HG03432 (cell line): Measurements from ENCODE around the gene PARS2.
"Not testable (repeated sequence)": the region's sequence is repeated elsewhere in the genome, so short reads cannot be mapped to it uniquely, and the experiment has no call there.

ENCODE experiments used
- ATAC-seq: cut with Tn5 transposase; IDR thresholded peaks from one replicate; pipeline ENCODE4 v1.9.1; 2021; ENCODE audit warnings: mild to moderate bottlenecking, moderate library complexity; ENCODE audit not compliant: unreplicated experiment

PARS2 gene

GRCh38 chr1:54775828-54776721 is 11.8 kb upstream of the PARS2 start:
- not testable (repeated sequence) for ATAC-seq

GRCh38 chr1:54774820-54775498 is 10.6 kb upstream of the PARS2 start:
- ATAC-seq = no peak

GRCh38 chr1:54772951-54773350 is 8.6 kb upstream of the PARS2 start:
- no peak for ATAC-seq

GRCh38 chr1:54768093-54768492 is 3.8 kb upstream of the PARS2 start:
- no peak for ATAC-seq

GRCh38 chr1:54767526-54767925 is 3.2 kb upstream of the PARS2 start:
- no peak for ATAC-seq

GRCh38 chr1:54766726-54767125 is 2.4 kb upstream of the PARS2 start:
- no peak for ATAC-seq

DNA sequence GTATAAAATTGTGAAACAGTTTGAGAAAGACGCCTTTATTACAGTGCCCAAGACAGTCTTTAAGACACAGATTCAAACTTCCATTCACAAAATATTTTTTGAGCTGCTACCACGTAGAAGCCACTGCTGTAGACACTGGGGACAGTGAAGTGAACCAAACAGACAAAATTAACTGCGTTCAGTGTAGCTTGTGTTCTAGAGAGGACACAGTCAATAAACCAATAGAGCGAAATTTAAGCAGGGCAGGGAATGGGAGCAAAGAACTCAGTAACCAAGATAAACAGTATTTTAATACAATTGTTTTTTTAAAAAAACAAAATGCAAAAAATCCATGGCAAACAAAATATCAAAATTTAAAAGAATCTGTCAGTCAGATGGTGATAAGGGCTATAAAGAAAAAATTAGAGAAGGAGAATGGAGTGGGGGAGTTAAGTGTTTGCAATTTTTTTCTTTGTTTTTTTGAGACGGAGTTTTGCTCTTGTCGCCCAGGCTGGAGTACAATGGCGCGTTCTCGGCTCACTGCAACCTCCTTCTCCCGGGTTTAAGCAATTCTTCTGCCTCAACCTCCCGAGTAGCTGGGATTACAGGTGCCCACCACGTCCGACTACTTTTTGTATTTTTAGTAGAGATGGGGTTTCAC is 719 bp upstream of the PARS2 start:
- ATAC-seq = peak; percentile 9

DNA sequence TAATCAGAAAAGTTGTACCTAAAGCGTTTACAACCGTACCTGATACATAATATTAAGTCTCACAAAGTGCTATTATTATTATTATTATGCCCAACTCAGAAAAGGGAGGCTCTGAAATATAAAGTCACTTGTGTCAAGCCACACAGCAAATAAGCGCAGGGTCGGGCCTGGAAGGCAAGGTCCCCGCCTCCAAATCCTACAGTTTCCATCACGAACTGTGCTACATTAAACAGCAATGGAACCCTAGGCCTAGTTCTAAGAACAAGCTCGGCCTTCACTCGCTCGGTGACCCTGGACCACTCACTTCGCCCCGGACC is 549 bp downstream of the PARS2 start:
- ATAC-seq = no peak

DNA sequence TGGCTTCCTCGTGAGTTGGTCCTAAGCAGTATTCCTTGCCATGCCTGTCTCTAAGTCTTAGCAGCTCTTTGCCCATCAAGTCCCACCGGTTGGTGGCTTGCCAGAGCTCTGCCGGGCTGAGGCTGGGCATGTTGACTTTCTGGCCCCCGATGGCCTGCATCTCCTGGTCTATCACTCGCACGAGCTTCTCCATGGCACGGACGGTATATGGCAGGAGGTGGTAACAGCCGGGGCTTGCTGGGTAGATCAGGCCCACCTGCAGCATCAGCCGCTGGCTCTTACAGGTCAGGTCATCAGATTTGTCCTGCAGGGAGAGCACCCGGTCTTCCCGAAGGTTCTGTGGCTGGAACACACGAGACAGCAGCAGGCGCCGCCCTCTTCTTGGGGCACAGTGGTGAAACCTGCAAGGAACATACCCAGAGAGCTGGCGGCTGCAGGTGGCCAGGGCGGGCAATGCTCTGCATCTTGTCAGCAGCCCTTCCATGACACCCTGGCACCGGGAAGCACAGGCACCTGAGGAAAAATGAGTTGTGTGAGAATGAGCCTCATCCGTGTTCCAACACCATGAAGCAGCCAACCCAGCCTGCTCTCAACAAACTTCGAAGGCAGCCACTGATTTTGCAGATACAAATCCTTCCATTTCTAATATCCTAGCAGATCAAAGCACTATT is 5.5 kb downstream of the PARS2 start:
- no peak for ATAC-seq

DNA sequence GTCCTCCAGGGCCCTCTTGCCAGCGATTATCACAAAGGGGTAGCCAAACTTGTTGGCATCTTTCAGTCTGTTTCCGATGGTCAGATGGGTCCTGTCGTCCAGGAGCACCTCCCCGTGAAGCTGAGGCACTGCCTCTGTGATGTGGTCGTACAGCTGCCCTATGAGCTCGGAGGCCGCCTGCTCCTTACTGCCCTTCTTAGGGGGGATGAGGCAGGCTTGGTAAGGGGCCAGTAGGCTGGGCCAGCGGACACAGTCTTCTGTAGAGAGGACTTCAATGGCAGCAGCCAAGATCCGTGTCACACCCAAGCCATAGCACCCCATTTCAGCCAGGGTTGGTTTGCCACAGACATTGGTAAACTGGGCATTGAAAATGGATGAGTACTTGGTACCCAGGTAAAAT is 6.5 kb downstream of the PARS2 start:
- no peak for ATAC-seq

DNA sequence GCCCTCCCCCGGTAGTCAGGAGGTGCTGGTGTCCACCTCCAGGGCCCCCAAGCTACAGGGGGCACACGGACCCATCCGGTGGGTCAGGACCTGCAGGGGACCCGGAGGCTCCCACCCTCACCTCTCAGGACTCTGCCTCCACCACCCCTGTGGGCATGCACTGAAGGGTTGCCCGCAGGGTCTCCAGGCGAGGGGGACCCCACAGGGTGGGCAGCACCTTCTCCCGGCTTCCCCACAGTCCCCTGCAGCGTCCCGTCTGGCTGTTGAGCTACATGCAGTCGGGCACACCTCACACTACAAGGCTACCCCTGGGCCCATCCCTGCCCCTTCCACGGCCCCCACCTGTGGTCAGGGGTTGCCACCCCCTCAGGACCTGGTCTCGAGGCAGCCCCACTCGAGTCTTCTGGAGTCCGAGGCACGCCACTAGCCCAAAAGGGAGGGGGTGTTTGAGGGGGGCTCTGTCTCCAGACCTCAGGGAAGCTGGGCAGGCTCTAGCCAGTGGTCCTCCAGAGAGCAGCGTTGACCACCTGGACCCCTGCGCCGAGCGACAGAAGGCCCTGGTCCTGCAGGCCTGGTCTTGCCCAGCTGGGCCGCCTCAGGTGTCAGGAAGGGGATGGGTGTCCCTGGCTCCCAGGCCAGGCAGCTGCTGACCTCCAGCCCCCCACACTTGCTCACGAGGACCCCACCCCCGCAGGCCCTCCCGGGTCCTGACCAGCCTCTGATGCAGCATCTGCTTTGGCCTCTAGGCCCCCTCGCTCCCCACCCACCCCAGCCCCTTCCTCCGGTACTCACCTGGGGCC is 9.6 kb downstream of the PARS2 start:
- no peak for ATAC-seq

GRCh38 chr1:54754045-54754444 is 10.3 kb downstream of the PARS2 start:
- ATAC-seq = no peak

DNA sequence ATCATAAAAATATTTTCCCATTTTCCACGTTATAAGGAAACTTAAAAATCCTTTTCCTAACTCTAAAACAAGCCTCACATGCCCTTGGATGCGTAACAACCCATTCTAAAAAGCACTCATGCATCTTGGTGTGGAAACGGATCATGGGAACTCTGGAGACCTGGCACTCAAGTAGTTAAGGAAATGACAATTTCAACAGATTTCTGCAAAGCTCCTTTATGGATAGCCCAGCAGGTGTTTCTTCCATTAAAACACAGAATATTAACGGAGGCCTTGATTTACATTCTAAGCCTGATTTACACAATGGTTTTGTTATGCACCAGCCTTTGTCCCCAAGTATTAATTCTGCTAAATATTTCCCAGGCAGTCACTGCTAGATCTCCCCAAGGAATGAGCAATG is 12.9 kb downstream of the PARS2 start:
- ATAC-seq = no peak

- ATAC-seq = no peak
Measured at GRCh38 chr1:54750596-54750995, 13.7 kb downstream of the PARS2 start.

DNA sequence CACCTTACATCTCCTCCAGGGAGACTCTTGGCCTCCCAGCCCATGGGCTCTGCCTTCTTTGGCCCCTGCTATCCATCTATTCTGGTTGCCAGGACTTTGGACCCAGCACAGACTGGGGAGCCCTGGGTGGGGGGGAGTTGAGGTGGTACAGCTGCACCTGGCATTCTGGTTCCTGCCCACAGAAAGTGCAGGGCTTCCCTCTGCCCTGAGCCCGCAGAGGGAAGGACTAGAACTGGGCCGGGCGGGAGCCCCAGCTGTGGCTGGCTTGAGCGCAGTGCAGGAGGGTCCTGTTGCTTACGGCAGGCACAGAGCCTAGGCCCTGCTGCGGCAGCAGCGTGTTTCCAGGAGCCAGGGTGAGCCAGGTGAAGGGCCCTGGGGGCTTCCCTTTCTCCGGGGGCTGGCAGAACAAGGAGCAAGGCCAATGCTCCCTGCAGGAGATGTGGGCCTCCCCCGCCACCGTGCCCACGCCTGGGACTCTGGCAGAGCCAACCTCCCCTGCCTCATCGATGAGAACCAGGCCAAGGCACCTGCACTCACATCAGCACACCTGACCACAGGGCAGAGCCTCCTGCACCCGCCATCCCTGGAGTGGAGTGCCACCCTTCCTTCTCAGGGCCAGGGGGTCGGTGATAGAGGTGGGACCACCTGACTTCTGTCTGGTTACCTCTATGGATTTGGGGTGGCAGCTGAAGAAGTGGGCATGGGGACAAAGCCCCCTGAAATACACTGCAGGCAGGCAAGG is 16.1 kb downstream of the PARS2 start:
- ATAC-seq = no peak

DNA sequence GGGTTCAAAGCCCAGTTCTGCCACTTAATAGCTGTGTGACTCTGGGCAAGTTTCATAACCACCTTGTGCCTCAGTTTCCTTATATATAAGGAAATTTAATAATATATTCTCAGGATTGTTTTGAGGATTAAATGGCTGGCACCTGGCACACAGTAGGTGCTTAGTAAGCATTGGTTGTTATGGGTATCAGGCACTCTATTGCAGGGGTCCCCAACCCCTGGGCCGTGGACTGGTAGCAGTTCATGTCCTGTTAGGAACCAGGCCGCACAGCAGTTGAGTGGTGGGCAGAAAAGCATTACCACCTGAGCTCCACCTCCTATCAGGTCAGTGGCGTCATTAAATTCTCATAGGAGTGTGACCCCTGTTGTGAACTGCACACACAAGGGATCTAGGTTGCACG is 18.5 kb downstream of the PARS2 start:
- ATAC-seq = no peak

DNA sequence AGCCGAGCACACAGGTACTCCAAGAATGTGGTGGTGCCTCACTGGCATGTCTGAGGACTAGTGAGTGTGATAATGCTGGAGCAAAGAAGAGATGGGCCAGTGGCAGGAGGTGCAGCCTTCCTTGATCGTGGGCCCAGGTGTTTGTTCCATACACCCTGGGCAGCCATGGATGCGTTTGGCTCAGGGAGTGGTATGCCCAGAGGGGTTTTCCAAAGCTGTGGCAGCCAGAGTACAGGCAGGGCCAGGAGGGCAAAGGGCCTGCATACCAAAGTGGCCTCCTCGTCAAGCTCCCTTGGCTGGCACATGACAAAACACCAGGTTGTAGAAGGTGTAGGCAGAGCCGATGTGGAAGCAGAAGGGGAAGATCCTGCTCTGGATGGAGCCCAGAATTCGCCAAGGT is 19.0 kb downstream of the PARS2 start:
- no peak for ATAC-seq

DNA sequence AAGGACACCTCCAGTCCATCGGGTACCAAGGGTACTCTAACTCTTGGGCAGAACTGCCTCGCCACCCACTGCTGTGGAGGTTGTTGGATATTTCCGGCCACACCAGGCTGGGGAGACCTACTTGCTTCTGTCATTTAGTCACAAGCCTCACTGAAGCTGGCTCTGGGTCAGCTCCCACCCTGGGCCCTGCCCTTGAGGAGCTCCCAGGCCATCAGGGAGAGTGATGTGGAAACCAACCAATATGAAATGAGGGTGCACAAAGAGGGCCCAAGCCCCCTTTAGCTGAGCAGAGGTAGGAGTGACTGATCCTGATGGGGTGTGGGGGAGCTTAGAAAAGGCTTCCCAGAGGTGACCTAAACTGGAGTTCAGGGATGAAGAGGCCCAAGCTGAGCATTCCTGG is 19.6 kb downstream of the PARS2 start:
- no peak for ATAC-seq

DNA sequence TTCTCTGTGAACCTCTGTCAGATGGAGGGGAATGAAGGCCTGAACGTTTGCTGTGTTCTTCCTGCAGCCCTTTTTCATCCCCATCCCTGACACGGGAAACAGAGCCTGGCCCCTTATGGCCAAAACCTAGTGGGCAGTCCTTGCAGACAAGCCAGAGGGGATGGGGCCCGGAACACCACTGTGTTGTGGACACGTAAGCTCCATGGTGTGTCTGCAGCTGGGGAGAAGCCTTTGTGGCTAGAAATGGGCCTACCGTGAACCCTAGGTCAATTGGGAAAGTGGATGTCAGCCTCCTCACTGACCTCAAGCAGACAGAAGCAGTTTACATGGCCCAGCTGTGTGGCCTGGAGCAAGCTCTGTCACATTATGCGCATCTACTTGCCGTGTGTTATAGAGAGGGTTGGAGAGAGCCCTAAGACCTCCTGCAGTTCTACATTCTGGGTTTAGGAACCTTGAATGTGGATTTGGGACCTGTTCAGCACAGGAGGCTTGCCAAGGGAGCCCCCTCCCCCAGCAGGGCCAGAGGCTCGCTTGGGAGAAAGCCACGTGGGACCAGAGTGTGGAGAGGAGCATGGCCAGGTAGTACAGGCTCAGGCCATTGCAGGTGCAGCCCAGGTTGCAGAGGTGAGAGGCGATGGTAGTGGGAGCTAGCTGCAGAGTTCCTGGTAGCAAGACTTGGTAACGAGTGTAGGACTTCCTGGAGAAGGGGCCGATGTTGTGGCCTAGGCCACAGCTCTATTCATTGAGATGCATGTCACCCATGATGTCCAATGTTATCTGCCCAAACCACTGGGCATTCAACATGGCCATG is 20.7 kb downstream of the PARS2 start:
- ATAC-seq = no peak
